IMR-90 (cell line): ENCODE measurements around the gene SMCHD1. TPM values are rescaled to one million over a fixed set of nuclear protein-coding genes. Genes with fewer than 3 reads are reported as not detected.

Experiments
- ATAC-seq: fragments of 200-7000 bp; cut with Tn5 transposase; 2 replicates; pipeline ENCODE4 v1.9.1; 2020; ENCODE audit warnings: low read depth, mild to moderate bottlenecking, moderate library complexity
- BruUV-seq: library from RNA; stranded (reverse); fragments of 400-500 nt; replicated peaks from 2 replicates; lab custom pipeline; 2021; lab: Mats Ljungman, UMichigan
- CTCF ChIA-PET: fragments of 300-600 bp; formaldehyde crosslinking; extraction: SDS; loops from one replicate; lab custom pipeline; 2021; ENCODE audit warnings: antibody characterized with exemption; lab: Yijun Ruan, JAX
- POLR2A ChIA-PET: fragments of 300-600 bp; sonication (Branson Sonifier 250); formaldehyde crosslinking; loops from one replicate; lab custom pipeline; 2022; ENCODE audit warnings: antibody characterized with exemption; ENCODE audit not compliant: unreplicated experiment; lab: Charles Lee
- DNase-seq: peaks from one replicate; pipeline ENCODE4 v3.0.0; 2013
- H2AFZ ChIP-seq: replicated peaks from 2 replicates; pipeline ENCODE3; 2013; ENCODE audit warnings: low read length, mild to moderate bottlenecking; ENCODE audit not compliant: poor library complexity
- H2AK5ac ChIP-seq: 2 replicates; pipeline ENCODE4 v1.6.1; 2013; ENCODE audit warnings: low read depth, low read length, inconsistent platforms
- H2AK9ac ChIP-seq: replicated peaks from 2 replicates; pipeline ENCODE3; 2013; ENCODE audit warnings: mild to moderate bottlenecking, low read depth, low read length, moderate library complexity; ENCODE audit not compliant: poor library complexity
- H2BK120ac ChIP-seq: 2 replicates; pipeline ENCODE4 v1.6.1; 2013; ENCODE audit warnings: low read depth, low read length, inconsistent platforms
- H2BK15ac ChIP-seq: 3 replicates; pipeline ENCODE4 v1.6.1; 2013; ENCODE audit warnings: low read depth, low read length, inconsistent platforms
- H2BK20ac ChIP-seq: 2 replicates; pipeline ENCODE4 v1.6.1; 2013; ENCODE audit warnings: low read depth, mild to moderate bottlenecking, inconsistent platforms, low read length, moderate library complexity
- H2BK5ac ChIP-seq: 2 replicates; pipeline ENCODE4 v1.6.1; 2013; ENCODE audit warnings: mild to moderate bottlenecking, low read depth, low read length, inconsistent platforms; ENCODE audit not compliant: poor library complexity, severe bottlenecking
- H3K14ac ChIP-seq: replicated peaks from 2 replicates; pipeline ENCODE4 v1.6.1; 2013; ENCODE audit warnings: low read depth, low read length, inconsistent platforms
- H3K18ac ChIP-seq: 2 replicates; pipeline ENCODE4 v1.6.1; 2013; ENCODE audit warnings: low read depth, low read length, control low read depth
- H3K23ac ChIP-seq: 2 replicates; pipeline ENCODE4 v1.6.1; 2013; ENCODE audit warnings: low read depth, low read length, inconsistent platforms
- H3K27ac ChIP-seq: 2 replicates; pipeline ENCODE4 v1.5.1; 2013; ENCODE audit warnings: mild to moderate bottlenecking, control low read depth, low read length; ENCODE audit not compliant: insufficient read depth
- H3K27me3 ChIP-seq: 2 replicates; pipeline ENCODE4 v1.6.1; 2013; ENCODE audit warnings: low read length; ENCODE audit not compliant: control insufficient read depth, insufficient read depth
- H3K36me3 ChIP-seq: 2 replicates; pipeline ENCODE4 v1.6.1; 2013; ENCODE audit warnings: low read length, mixed read lengths; ENCODE audit not compliant: control insufficient read depth, insufficient read depth
- H3K4ac ChIP-seq: 2 replicates; pipeline ENCODE4 v1.6.1; 2013; ENCODE audit warnings: low read depth, low read length, inconsistent platforms
- H3K4me1 ChIP-seq: 2 replicates; pipeline ENCODE4 v1.6.1; 2013; ENCODE audit warnings: low read length, mixed read lengths; ENCODE audit not compliant: control insufficient read depth, insufficient read depth
- H3K4me2 ChIP-seq: 2 replicates; pipeline ENCODE4 v1.6.1; 2013; ENCODE audit warnings: low read depth, mild to moderate bottlenecking, control low read depth, low read length, moderate library complexity
- H3K4me3 ChIP-seq: 2 replicates; pipeline ENCODE4 v1.5.1; 2013; ENCODE audit warnings: low read depth, mild to moderate bottlenecking, control low read depth, low read length, moderate library complexity; ENCODE audit not compliant: insufficient read depth
- H3K56ac ChIP-seq: 2 replicates; pipeline ENCODE4 v1.6.1; 2013; ENCODE audit warnings: low read length, inconsistent platforms; ENCODE audit not compliant: insufficient read depth; ENCODE audit errors: extremely low read depth
- H3K79me1 ChIP-seq, 2 experiments: 2 replicates each; pipeline ENCODE4 v1.6.1; 2013; ENCODE audit warnings: low read length in 2 of 2, inconsistent platforms in 1 of 2, low read depth in 1 of 2
- H3K9ac ChIP-seq: 2 replicates; pipeline ENCODE4 v1.6.1; 2013; ENCODE audit warnings: low read depth, low read length, control low read depth
- H3K9me1 ChIP-seq: 2 replicates; pipeline ENCODE4 v1.6.1; 2013; ENCODE audit warnings: low read length, inconsistent platforms; ENCODE audit not compliant: insufficient read depth
- H3K9me3 ChIP-seq: 2 replicates; pipeline ENCODE4 v1.6.1; 2013; ENCODE audit warnings: low read length; ENCODE audit not compliant: control insufficient read depth, insufficient read depth
- H4K20me1 ChIP-seq: 2 replicates; pipeline ENCODE4 v1.6.1; 2013; ENCODE audit warnings: low read length, inconsistent platforms; ENCODE audit not compliant: insufficient read depth
- H4K5ac ChIP-seq: 2 replicates; pipeline ENCODE4 v1.6.1; 2013; ENCODE audit warnings: mild to moderate bottlenecking, low read depth, low read length, control low read depth
- H4K8ac ChIP-seq, 2 experiments: 2 replicates each; pipeline ENCODE4 v1.6.1; 2013; ENCODE audit warnings: low read depth in 2 of 2, low read length in 2 of 2, control low read depth in 1 of 2, inconsistent platforms in 1 of 2
- H4K91ac ChIP-seq: 2 replicates; pipeline ENCODE4 v1.6.1; 2013; ENCODE audit warnings: low read depth, low read length, inconsistent platforms; ENCODE audit not compliant: insufficient read depth
- BHLHE40 ChIP-seq: fragments of 150-350 bp; IDR thresholded peaks from 2 replicates; pipeline ENCODE4 v1.6.1; 2016; ENCODE audit warnings: mild to moderate bottlenecking, low read depth, low read length
- CEBPB ChIP-seq: IDR thresholded peaks from 2 replicates; pipeline ENCODE4 v1.6.1; 2012; ENCODE audit warnings: low read depth, low read length, improper control_type of control experiment
- WGBS, 2 experiments: methylation state at CpG; one replicate each; pipeline versions ENCODE4 v1.1.5 to v1.1.7; 2013; ENCODE audit warnings: missing lambda C conversion rate in 2 of 2; ENCODE audit not compliant: insufficient read length in 1 of 2; ENCODE audit errors: extremely low coverage in 2 of 2; 5-methylcytosine and 5-hydroxymethylcytosine counted together
- dilution Hi-C: fragments of 300-500 bp; cut with HindIII; formaldehyde crosslinking; loops from one replicate; pipeline ENCODE4 v1.14.3; 2018; ENCODE audit warnings: low sequenced_read_pairs; ENCODE audit not compliant: unreplicated experiment
- in situ Hi-C: fragments of 300-500 bp; cut with MboI; formaldehyde crosslinking; loops from 3 replicates; pipeline ENCODE4 v1.14.3; 2019; ENCODE audit warnings: low sequenced_read_pairs, inconsistent platforms, mixed read lengths
- intact Hi-C: fragments of 100-400 bp; cut with micrococcal nuclease; formaldehyde crosslinking; loops from 2 replicates; pipeline ENCODE4 v1.10.0; 2022
- polyA plus RNA-seq, 3 experiments: library from polyadenylated mRNA; depleted of rRNA; stranded (reverse); fragments of >200 nt; gene quantifications; 2 replicates each; pipeline ENCODE4 v1.2.3, GENCODE V29; 2012; ENCODE audit warnings: low replicate concordance in 1 of 3
- total RNA-seq: library from RNA; depleted of rRNA; stranded (reverse); fragments of >200 nt; gene quantifications from 2 replicates; pipeline ENCODE4 v1.2.3, GENCODE V29; 2012

The SMCHD1 gene
- total and polyA plus RNA-seq, 2 of the 4 experiments (the other 2 are of a cell fraction) = 14.8 to 47.3 TPM

- ChIA-PET POLR2A (no interaction called here), CTCF (no interaction called here)
- no peak overlapping the region for H3K23ac ChIP-seq
- ATAC-seq (no peak), DNase-seq (peak; percentile 41)
- intact Hi-C loops (no loop called here), dilution Hi-C loops (no loop called here), in situ Hi-C loops (no loop called here)
- H3K9me3 ChIP-seq = 0 out of 2 replicates have a peak, but pooled peaks cover 2% of the 10 kb centered on the region
- H3K9me1 ChIP-seq = no peaks in the 10 kb centered on the region
- no peak overlapping the region for H4K5ac ChIP-seq
- H2AFZ ChIP-seq = no peak overlapping the region
- H2AK9ac ChIP-seq = no peak overlapping the region
- H2BK20ac ChIP-seq = no peak overlapping the region
- no peak overlapping the region for H4K8ac ChIP-seq
- no peaks in the 10 kb centered on the region; the same call in 1 of the 2 replicates for H3K27me3 ChIP-seq
- no peak overlapping the region for H2AK5ac ChIP-seq
- no peaks in the 10 kb centered on the region for H3K36me3 ChIP-seq
- no peak overlapping the region for H3K14ac ChIP-seq
- H3K79me1 ChIP-seq = no peaks in the 10 kb centered on the region
- H3K18ac ChIP-seq = no peak overlapping the region
- no peak overlapping the region for H2BK120ac ChIP-seq
- no peaks in the 10 kb centered on the region for H3K4me1 ChIP-seq
- no peak overlapping the region for H3K27ac ChIP-seq
- no CpG with 5 or more reads among the region's 1 CpG for WGBS, 2 experiments
- H2BK15ac ChIP-seq = no peak overlapping the region
- TF ChIP-seq BHLHE40 (no peak), CEBPB (peak; percentile 79)
- no peak overlapping the region for H2BK5ac ChIP-seq
- H4K20me1 ChIP-seq = no peaks in the 10 kb centered on the region
- no peak overlapping the region for H4K91ac ChIP-seq
- no peak overlapping the region for H3K4me3 ChIP-seq
- H3K9ac ChIP-seq = no peak overlapping the region
- no peak overlapping the region for H3K4ac ChIP-seq
- H3K4me2 ChIP-seq = no peak overlapping the region
- no TSS peak for BruUV-seq
- H3K56ac ChIP-seq = no peak overlapping the region
Observed at GRCh38 chr18:2627821-2628276, 27.7 kb upstream of the SMCHD1 start.
